Ascending aorta (tissue), 2 donors: ENCODE data around the gene SH2D1A. TPM values are rescaled to one million over a fixed set of nuclear protein-coding genes. Genes with fewer than 3 reads are reported as not detected.

ENCODE experiments used
- DNase-seq, 2 donors: peaks; one replicate each; pipeline ENCODE4 v3.0.0-alpha.2; 2019; ENCODE audit warnings: low spot score in 2 of 2
- H3K27ac ChIP-seq, 2 donors: fragments of 200-600 bp; sonication (generic); one replicate each; pipeline ENCODE4 v1.5.1; 2016 to 2017; ENCODE audit warnings: mild to moderate bottlenecking in 1 of 2
- H3K27me3 ChIP-seq: fragments of 200-600 bp; sonication (generic); one replicate; pipeline ENCODE4 v1.5.1; 2017
- H3K36me3 ChIP-seq, 2 donors: fragments of 200-600 bp; sonication (generic); one replicate each; pipeline ENCODE4 v1.5.1; 2016
- H3K4me1 ChIP-seq, 2 donors: fragments of 200-600 bp; sonication (generic); one replicate each; pipeline ENCODE4 v1.5.1; 2016 to 2017; ENCODE audit warnings: mild to moderate bottlenecking in 1 of 2
- H3K4me3 ChIP-seq, 2 donors: fragments of 200-600 bp; sonication (generic); one replicate each; pipeline ENCODE4 v1.5.1; 2016 to 2017; ENCODE audit warnings: mild to moderate bottlenecking in 1 of 2
- H3K9me3 ChIP-seq, 2 donors: fragments of 200-600 bp; sonication (generic); one replicate each; pipeline ENCODE4 v1.5.1; 2016
- intact Hi-C: fragments of 100-400 bp; cut with DNase I; formaldehyde crosslinking; loops from one replicate; pipeline ENCODE4 v1.15.1; 2023
- total RNA-seq: library from RNA; depleted of rRNA; stranded (reverse); fragments of >200 nt; gene quantifications from one replicate; pipeline ENCODE4 v1.1.0, GENCODE V29; 2016
- TF ChIP-seq, protein P1 (sequence below), 3 experiments: fragments of 200-600 bp in 2 of 3; fragments of 450-650 bp in 1 of 3; sonication (generic) in 2 of 3; IDR thresholded peaks; one replicate each; pipeline ENCODE4 v1.5.1; 2016 to 2019; ENCODE audit warnings: antibody characterized with exemption in 3 of 3, mild to moderate bottlenecking in 1 of 3, moderate library complexity in 1 of 3

Gene SH2D1A
- total RNA-seq, 1 donor from 2014 or later: not detected

DNA sequence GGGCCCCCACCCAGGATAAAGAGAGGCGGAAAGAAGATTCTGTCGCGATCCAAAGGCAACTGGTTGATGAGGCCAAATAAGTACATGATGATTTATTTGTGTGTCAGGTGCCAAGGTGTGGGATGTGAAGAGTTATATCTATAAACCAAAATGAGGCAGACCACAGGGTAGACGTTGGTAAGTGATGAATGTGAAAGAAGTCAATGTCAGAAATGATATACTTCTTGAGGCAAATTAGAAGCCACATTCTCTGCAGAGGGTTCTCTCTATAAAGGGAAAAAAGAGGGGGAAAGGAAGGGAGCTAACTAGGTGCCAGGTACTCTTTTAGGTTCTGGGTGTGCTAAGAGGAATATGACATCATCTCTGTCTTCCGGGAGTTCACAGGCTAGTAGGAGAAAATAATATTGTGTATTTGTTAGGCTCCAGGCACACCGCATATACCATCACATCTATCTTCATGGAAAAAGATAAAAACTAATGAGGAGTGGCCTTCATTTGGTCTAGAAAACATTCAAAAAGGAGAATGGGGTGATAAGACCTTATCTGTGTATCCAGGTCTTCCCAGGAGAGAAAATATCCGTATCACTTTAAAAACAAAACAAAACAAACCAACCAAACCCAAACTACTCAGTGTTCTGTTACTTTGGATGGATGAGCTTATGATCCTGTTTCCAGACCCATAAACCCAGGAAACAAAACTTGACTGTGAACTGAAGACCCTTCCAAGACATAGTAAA is 4.8 kb upstream of the SH2D1A start:
- Histone ChIP-seq H3K4me3 (no peak overlapping the region), H3K27me3 (no peaks in the 10 kb centered on the region), H3K4me1 (no peaks in the 10 kb centered on the region), H3K9me3 (no peaks in the 10 kb centered on the region), H3K36me3 (no peaks in the 10 kb centered on the region), H3K27ac (no peak overlapping the region)
- no peak for DNase-seq
- TF ChIP-seq, protein P1, sequence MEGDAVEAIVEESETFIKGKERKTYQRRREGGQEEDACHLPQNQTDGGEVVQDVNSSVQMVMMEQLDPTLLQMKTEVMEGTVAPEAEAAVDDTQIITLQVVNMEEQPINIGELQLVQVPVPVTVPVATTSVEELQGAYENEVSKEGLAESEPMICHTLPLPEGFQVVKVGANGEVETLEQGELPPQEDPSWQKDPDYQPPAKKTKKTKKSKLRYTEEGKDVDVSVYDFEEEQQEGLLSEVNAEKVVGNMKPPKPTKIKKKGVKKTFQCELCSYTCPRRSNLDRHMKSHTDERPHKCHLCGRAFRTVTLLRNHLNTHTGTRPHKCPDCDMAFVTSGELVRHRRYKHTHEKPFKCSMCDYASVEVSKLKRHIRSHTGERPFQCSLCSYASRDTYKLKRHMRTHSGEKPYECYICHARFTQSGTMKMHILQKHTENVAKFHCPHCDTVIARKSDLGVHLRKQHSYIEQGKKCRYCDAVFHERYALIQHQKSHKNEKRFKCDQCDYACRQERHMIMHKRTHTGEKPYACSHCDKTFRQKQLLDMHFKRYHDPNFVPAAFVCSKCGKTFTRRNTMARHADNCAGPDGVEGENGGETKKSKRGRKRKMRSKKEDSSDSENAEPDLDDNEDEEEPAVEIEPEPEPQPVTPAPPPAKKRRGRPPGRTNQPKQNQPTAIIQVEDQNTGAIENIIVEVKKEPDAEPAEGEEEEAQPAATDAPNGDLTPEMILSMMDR (IDR thresholded peaks at IDR 0.05): no peak
- intact Hi-C loops: no loop called here

DNA sequence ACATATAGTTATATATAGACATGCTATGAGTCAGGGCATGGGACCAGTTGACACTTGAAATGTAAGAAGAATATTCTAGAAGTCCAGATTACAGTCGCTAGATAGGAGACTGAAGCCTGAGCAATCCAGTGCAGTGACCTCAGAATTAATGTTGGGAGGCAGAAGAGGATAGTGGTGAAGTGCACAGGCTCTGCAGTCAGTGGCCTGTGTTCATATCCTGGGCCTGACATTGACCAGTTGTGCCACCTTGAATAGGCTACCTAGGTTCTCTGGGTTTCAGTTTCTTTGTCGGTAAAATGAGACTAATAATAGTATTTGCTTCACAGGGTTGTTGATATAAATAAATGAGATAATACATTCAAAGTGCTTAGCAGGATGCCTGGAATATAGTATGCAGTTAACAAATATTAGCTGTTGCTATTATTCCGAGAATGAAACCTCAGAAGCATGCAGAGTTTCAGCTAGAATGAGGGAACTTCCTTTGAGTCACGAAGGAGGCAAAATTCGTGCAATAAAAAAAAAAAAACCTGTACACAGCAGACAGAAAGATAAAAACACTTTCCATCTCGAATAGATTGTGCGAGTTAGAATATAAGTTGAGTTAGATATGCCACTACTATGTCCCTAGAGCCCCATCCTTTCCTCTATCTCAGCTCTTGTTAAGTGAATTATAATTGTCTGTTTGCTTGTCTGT is 4.0 kb upstream of the SH2D1A start:
- Histone ChIP-seq H3K4me3 (no peak overlapping the region), H3K36me3 (no peaks in the 10 kb centered on the region), H3K4me1 (no peaks in the 10 kb centered on the region), H3K9me3 (no peaks in the 10 kb centered on the region), H3K27me3 (no peaks in the 10 kb centered on the region), H3K27ac (no peak overlapping the region)
- TF ChIP-seq, protein P1 (IDR thresholded peaks at IDR 0.05): no peak
- DNase-seq: no peak
- intact Hi-C loops: no loop called here

DNA sequence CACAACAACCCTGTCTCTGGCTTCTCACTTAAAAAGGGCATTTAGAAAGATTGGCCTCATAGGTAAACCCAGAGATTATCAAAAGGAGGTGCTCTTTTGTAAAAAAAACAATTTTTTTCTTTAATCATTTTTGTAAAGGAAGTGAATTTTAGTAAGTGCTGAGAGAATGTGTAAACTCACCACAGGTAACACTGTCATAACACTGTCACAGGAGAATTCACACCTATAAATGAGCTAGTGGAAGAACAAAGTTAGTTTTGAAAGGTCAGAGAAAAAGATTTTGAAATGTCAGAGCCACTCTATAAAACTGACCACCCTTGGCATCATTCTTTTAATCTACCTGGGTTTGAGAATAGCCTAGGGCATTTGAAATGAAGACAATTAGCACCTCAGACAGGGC is 3.3 kb upstream of the SH2D1A start:
- no peaks in the 10 kb centered on the region for H3K4me1 ChIP-seq
- no peaks in the 10 kb centered on the region for H3K36me3 ChIP-seq
- TF ChIP-seq, protein P1 (IDR thresholded peaks at IDR 0.05): no peak

DNA sequence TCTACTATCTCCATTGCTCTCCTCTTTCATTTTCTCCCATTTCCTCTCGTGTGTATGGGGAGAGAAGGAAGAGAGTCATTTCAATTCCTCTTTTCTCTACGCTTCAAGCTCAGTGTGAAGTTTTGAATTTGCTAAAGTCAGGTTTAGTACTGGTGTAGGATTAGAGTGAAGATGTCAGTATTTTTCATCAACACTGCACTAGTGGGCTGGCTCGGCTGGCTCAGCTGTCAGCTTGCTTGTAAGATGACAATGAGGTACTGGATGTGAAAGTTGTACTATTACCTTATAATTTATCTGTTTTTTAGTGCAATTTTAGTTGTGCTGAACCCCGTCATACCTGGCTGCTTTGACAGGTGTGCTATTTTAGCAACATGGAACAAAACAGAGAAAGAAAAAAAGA is 2.1 kb upstream of the SH2D1A start:
- TF ChIP-seq, protein P1 (IDR thresholded peaks at IDR 0.05): no peak
- H3K4me1 ChIP-seq: no peaks in the 10 kb centered on the region
- no peaks in the 10 kb centered on the region for H3K27me3 ChIP-seq
- H3K27ac ChIP-seq: no peak overlapping the region
- DNase-seq: no peak
- no peak overlapping the region for H3K4me3 ChIP-seq
- H3K36me3 ChIP-seq: no peaks in the 10 kb centered on the region
- H3K9me3 ChIP-seq: no peaks in the 10 kb centered on the region
- intact Hi-C loops: no loop called here

More for the DNA sequence above, 3.3 kb upstream of the SH2D1A start:
- H3K27ac ChIP-seq: no peak overlapping the region
- H3K4me3 ChIP-seq: no peak overlapping the region
- H3K9me3 ChIP-seq: no peaks in the 10 kb centered on the region
- H3K27me3 ChIP-seq: no peaks in the 10 kb centered on the region
- no peak for DNase-seq
- intact Hi-C loops: no loop called here

DNA sequence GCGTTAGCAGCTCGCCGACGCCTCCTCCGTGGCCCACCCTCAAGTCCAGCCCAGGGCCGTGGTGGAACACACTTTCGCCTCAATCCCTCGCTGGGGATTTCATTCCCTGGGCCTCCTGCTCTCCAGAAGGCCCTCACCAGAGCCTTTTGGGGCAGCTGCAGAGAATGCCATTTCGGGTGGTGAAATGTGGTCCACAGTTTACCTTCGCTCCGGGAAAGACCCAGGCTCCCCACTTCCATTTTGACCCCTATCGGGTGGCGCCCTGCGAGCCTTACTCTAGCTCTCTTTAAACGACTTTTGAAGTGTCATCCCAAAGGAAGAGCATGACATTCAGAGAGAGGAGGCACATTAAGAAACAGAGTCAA is 496 bp downstream of the SH2D1A start:
- Histone ChIP-seq H3K27ac (no peak overlapping the region), H3K9me3 (no peaks in the 10 kb centered on the region), H3K4me3 (peak overlapping the region in 1 of 2 donors; percentile 12), H3K4me1 (no peaks in the 10 kb centered on the region), H3K36me3 (no peaks in the 10 kb centered on the region), H3K27me3 (no peaks in the 10 kb centered on the region)
- TF ChIP-seq, protein P1 (IDR thresholded peaks at IDR 0.05): no peak
- no peak for DNase-seq
- intact Hi-C loops: no loop called here
